Effector memory CD4-positive, alpha-beta T cell (primary cell): ENCODE measurements around the gene NLRP9.

Source experiments
- DNase-seq, 3 donors: peaks; one replicate each; pipeline ENCODE4 v3.0.0-alpha.2; 2020
- H3K27ac ChIP-seq: 2 replicates; pipeline ENCODE4 v1.7.0; 2013; ENCODE audit warnings: mild to moderate bottlenecking, low read length, moderate library complexity; ENCODE audit not compliant: insufficient read depth, poor library complexity, severe bottlenecking
- H3K27me3 ChIP-seq: replicated peaks from 2 replicates; pipeline ENCODE4 v1.7.0; 2013; ENCODE audit warnings: mild to moderate bottlenecking, low read length; ENCODE audit not compliant: insufficient read depth, control insufficient read depth, poor library complexity, severe bottlenecking
- H3K36me3 ChIP-seq: 2 replicates; pipeline ENCODE4 v1.7.0; 2013; ENCODE audit warnings: mild to moderate bottlenecking, low read length, moderate library complexity; ENCODE audit not compliant: control insufficient read depth, insufficient read depth
- H3K4me1 ChIP-seq: 2 replicates; pipeline ENCODE4 v1.7.0; 2013; ENCODE audit warnings: low read length, mild to moderate bottlenecking; ENCODE audit not compliant: control insufficient read depth, insufficient read depth, poor library complexity, severe bottlenecking
- H3K4me3 ChIP-seq: 2 replicates; pipeline ENCODE4 v1.7.0; 2013; ENCODE audit warnings: low read length, low read depth, mild to moderate bottlenecking; ENCODE audit not compliant: insufficient read depth, poor library complexity, severe bottlenecking
- H3K9me3 ChIP-seq: 2 replicates; pipeline ENCODE4 v1.7.0; 2013; ENCODE audit warnings: mild to moderate bottlenecking, low read length, moderate library complexity; ENCODE audit not compliant: control insufficient read depth

Gene NLRP9

GRCh38 chr19:55705972-55706371 is 32.2 kb downstream of the NLRP9 start:
- Histone ChIP-seq H3K9me3 (no peaks in the 10 kb centered on the region), H3K27me3 (no peaks in the 10 kb centered on the region), H3K36me3 (no peaks in the 10 kb centered on the region), H3K4me1 (no peaks in the 10 kb centered on the region), H3K4me3 (no peak overlapping the region), H3K27ac (no peak overlapping the region)
- DNase-seq, result no peak

GRCh38 chr19:55704494-55705245 is 33.5 kb downstream of the NLRP9 start:
- H3K9me3 ChIP-seq, result no peaks in the 10 kb centered on the region
- DNase-seq, result no peak
- no peak overlapping the region for H3K27ac ChIP-seq
- no peak overlapping the region for H3K4me3 ChIP-seq
- no peaks in the 10 kb centered on the region for H3K36me3 ChIP-seq
- no peaks in the 10 kb centered on the region for H3K4me1 ChIP-seq
- no peaks in the 10 kb centered on the region for H3K27me3 ChIP-seq

- Histone ChIP-seq H3K4me3 (no peak overlapping the region), H3K27me3 (no peaks in the 10 kb centered on the region), H3K9me3 (no peaks in the 10 kb centered on the region), H3K27ac (no peak overlapping the region), H3K4me1 (no peaks in the 10 kb centered on the region), H3K36me3 (no peaks in the 10 kb centered on the region)
- peak in 1 of 3 donors; percentile 8 for DNase-seq
Observed at GRCh38 chr19:55703790-55704215, 34.4 kb downstream of the NLRP9 start.

GRCh38 chr19:55702131-55702627 is 36.0 kb downstream of the NLRP9 start:
- DNase-seq, result no peak
- no peaks in the 10 kb centered on the region for H3K27me3 ChIP-seq

GRCh38 chr19:55700813-55701212 is 37.4 kb downstream of the NLRP9 start:
- Histone ChIP-seq H3K27me3 (no peaks in the 10 kb centered on the region), H3K4me1 (no peaks in the 10 kb centered on the region), H3K9me3 (no peaks in the 10 kb centered on the region), H3K36me3 (peaks cover 17% of the 10 kb centered on the region), H3K4me3 (no peak overlapping the region), H3K27ac (no peak overlapping the region)
- no peak for DNase-seq

More at GRCh38 chr19:55702131-55702627, 36.0 kb downstream of the NLRP9 start:
- Histone ChIP-seq H3K36me3 (peaks cover 6% of the 10 kb centered on the region), H3K4me3 (no peak overlapping the region), H3K27ac (no peak overlapping the region), H3K9me3 (no peaks in the 10 kb centered on the region), H3K4me1 (no peaks in the 10 kb centered on the region)

- DNase-seq, result no peak
- no peaks in the 10 kb centered on the region for H3K9me3 ChIP-seq
- no peak overlapping the region for H3K4me3 ChIP-seq
- H3K36me3 ChIP-seq, result peaks cover 31% of the 10 kb centered on the region
- H3K27ac ChIP-seq, result no peak overlapping the region
- H3K4me1 ChIP-seq, result no peaks in the 10 kb centered on the region
- no peaks in the 10 kb centered on the region for H3K27me3 ChIP-seq
Observed at GRCh38 chr19:55699221-55699620, 39.0 kb downstream of the NLRP9 start.

- Histone ChIP-seq H3K27ac (no peak overlapping the region), H3K9me3 (no peaks in the 10 kb centered on the region), H3K36me3 (peaks cover 41% of the 10 kb centered on the region), H3K27me3 (no peaks in the 10 kb centered on the region), H3K4me1 (no peaks in the 10 kb centered on the region), H3K4me3 (no peak overlapping the region)
- no peak for DNase-seq
Observed at GRCh38 chr19:55698256-55698655, 39.9 kb downstream of the NLRP9 start.

- no peaks in the 10 kb centered on the region for H3K27me3 ChIP-seq
- H3K36me3 ChIP-seq, result peaks cover 46% of the 10 kb centered on the region
- no peak for DNase-seq
- no peak overlapping the region for H3K27ac ChIP-seq
- no peaks in the 10 kb centered on the region for H3K9me3 ChIP-seq
- H3K4me3 ChIP-seq, result no peak overlapping the region
- no peaks in the 10 kb centered on the region for H3K4me1 ChIP-seq
Observed at GRCh38 chr19:55697698-55698097, 40.5 kb downstream of the NLRP9 start.

- Histone ChIP-seq H3K4me1 (no peaks in the 10 kb centered on the region), H3K36me3 (peaks cover 52% of the 10 kb centered on the region), H3K4me3 (no peak overlapping the region), H3K27me3 (no peaks in the 10 kb centered on the region), H3K27ac (no peak overlapping the region), H3K9me3 (no peaks in the 10 kb centered on the region)
- DNase-seq, result no peak
Observed at GRCh38 chr19:55697069-55697440, 41.1 kb downstream of the NLRP9 start.

GRCh38 chr19:55696301-55697068 is 41.7 kb downstream of the NLRP9 start:
- Histone ChIP-seq H3K27ac (no peak overlapping the region), H3K36me3 (peaks cover 58% of the 10 kb centered on the region), H3K4me1 (no peaks in the 10 kb centered on the region), H3K9me3 (no peaks in the 10 kb centered on the region), H3K27me3 (no peaks in the 10 kb centered on the region), H3K4me3 (no peak overlapping the region)
- no peak for DNase-seq
